Ishikawa (cell line): ENCODE data around the gene LMF1.

ENCODE experiments used
- CEBPB ChIP-seq: IDR thresholded peaks from 2 replicates; pipeline ENCODE4 v1.6.1; 2012
- CREB1 ChIP-seq: IDR thresholded peaks from 2 replicates; pipeline ENCODE4 v1.6.1; 2012; ENCODE audit warnings: low read depth
- EGR1 ChIP-seq: IDR thresholded peaks from 2 replicates; pipeline ENCODE4 v1.6.1; 2012
- EP300 ChIP-seq: IDR thresholded peaks from 2 replicates; pipeline ENCODE4 v1.6.1; 2012; ENCODE audit warnings: borderline replicate concordance
- FOXM1 ChIP-seq: IDR thresholded peaks from 2 replicates; pipeline ENCODE4 v1.6.1; 2012; ENCODE audit warnings: low read depth, borderline replicate concordance
- MAX ChIP-seq: IDR thresholded peaks from 2 replicates; pipeline ENCODE4 v1.6.1; 2012
- NFIC ChIP-seq: IDR thresholded peaks from 2 replicates; pipeline ENCODE4 v1.6.1; 2012
- RAD21 ChIP-seq: IDR thresholded peaks from 2 replicates; pipeline ENCODE4 v1.6.1; 2012; ENCODE audit warnings: low read depth
- REST ChIP-seq: IDR thresholded peaks from 2 replicates; pipeline ENCODE4 v1.6.1; 2012; ENCODE audit warnings: low read depth, mild to moderate bottlenecking
- TAF1 ChIP-seq: IDR thresholded peaks from 2 replicates; pipeline ENCODE4 v1.6.1; 2012; ENCODE audit warnings: low read depth, mild to moderate bottlenecking
- TCF12 ChIP-seq: IDR thresholded peaks from 2 replicates; pipeline ENCODE4 v1.6.1; 2012; ENCODE audit warnings: low read depth
- TEAD4 ChIP-seq: IDR thresholded peaks from 2 replicates; pipeline ENCODE4 v1.6.1; 2012
- USF1 ChIP-seq: IDR thresholded peaks from 2 replicates; pipeline ENCODE4 v1.6.1; 2012
- YY1 ChIP-seq: IDR thresholded peaks from 2 replicates; pipeline ENCODE4 v1.6.1; 2012; ENCODE audit warnings: low read depth
- ZBTB7A ChIP-seq: IDR thresholded peaks from 2 replicates; pipeline ENCODE4 v1.6.1; 2012; ENCODE audit warnings: low read depth

LMF1 gene

GRCh38 chr16:970386-970765 lies 408 bp downstream of the LMF1 start:
- TF ChIP-seq RAD21: no peak
- TF ChIP-seq CEBPB: no peak
- TF ChIP-seq FOXM1: no peak
- TF ChIP-seq TEAD4: no peak
- TF ChIP-seq CREB1: no peak
- TF ChIP-seq EP300: no peak
- peak; percentile 64; the same call in 1 of the 2 replicates for TF ChIP-seq ZBTB7A
- no peak for TF ChIP-seq USF1

GRCh38 chr16:969508-970385 lies 1.0 kb downstream of the LMF1 start:
- TF ChIP-seq NFIC (no peak), EGR1 (no peak), TCF12 (no peak), EP300 (no peak), USF1 (no peak), CEBPB (no peak), TEAD4 (no peak), FOXM1 (no peak), YY1 (no peak), CREB1 (no peak), ZBTB7A (no peak), RAD21 (no peak), TAF1 (no peak), REST (no peak), MAX (no peak)

- TF ChIP-seq NFIC (no peak), REST (no peak), FOXM1 (no peak), MAX (no peak), TCF12 (no peak), EP300 (no peak), CREB1 (no peak), TAF1 (no peak), TEAD4 (no peak), EGR1 (no peak), CEBPB (no peak), ZBTB7A (no peak), YY1 (no peak), RAD21 (no peak), USF1 (no peak)
Observed at GRCh38 chr16:968620-969019, 2.2 kb downstream of the LMF1 start.

GRCh38 chr16:967546-968295 lies 3.1 kb downstream of the LMF1 start:
- TF ChIP-seq RAD21: no peak
- no peak for TF ChIP-seq CEBPB
- TF ChIP-seq YY1: no peak
- no peak for TF ChIP-seq FOXM1
- no peak for TF ChIP-seq TAF1
- TF ChIP-seq NFIC: no peak
- TF ChIP-seq USF1: no peak
- TF ChIP-seq TCF12: no peak
- TF ChIP-seq EP300: no peak
- TF ChIP-seq REST: no peak
- TF ChIP-seq ZBTB7A: no peak
- TF ChIP-seq EGR1: no peak
